ENCODE results near the gene SMIM29. TPM values are rescaled to one million over a fixed set of nuclear protein-coding genes. Genes with fewer than 3 reads are reported as not detected.

SMIM29 gene
- total RNA-seq, 1 experiment from 2014 or later: 12.0 TPM

- no peak for DNase-seq
- H3K27me3 ChIP-seq: no peaks in the 10 kb centered on the region
- no peak overlapping the region for H3K4me3 ChIP-seq
These were observed 12.7 kb downstream of the SMIM29 start for GRCh38 chr6:34236131-34236442.

GRCh38 chr6:34235307-34236130 lies 13.3 kb downstream of the SMIM29 start:
- Histone ChIP-seq H3K27me3 (no peaks in the 10 kb centered on the region), H3K9me3 (no peaks in the 10 kb centered on the region), H3K4me3 (no peak overlapping the region), H3K36me3 (no peaks in the 10 kb centered on the region; the same call in 1 of the 2 replicates)
- no peak for DNase-seq

More at GRCh38 chr6:34236131-34236442, 12.7 kb downstream of the SMIM29 start:
- peaks cover under 1% of the 10 kb centered on the region; the same call in 1 of the 2 replicates for H3K36me3 ChIP-seq
- no peaks in the 10 kb centered on the region for H3K9me3 ChIP-seq

GRCh38 chr6:34234667-34235306 lies 14.0 kb downstream of the SMIM29 start:
- DNase-seq: no peak
- no peaks in the 10 kb centered on the region for H3K27me3 ChIP-seq
- no peak overlapping the region for H3K4me3 ChIP-seq
- no peaks in the 10 kb centered on the region for H3K9me3 ChIP-seq
- no peaks in the 10 kb centered on the region for H3K36me3 ChIP-seq

GRCh38 chr6:34233867-34234266 lies 14.9 kb downstream of the SMIM29 start:
- Histone ChIP-seq H3K4me3 (no peak overlapping the region), H3K27me3 (no peaks in the 10 kb centered on the region), H3K36me3 (no peaks in the 10 kb centered on the region), H3K9me3 (no peaks in the 10 kb centered on the region)
- no peak for DNase-seq

- no peaks in the 10 kb centered on the region for H3K27me3 ChIP-seq
- H3K36me3 ChIP-seq: no peaks in the 10 kb centered on the region
- no peaks in the 10 kb centered on the region for H3K9me3 ChIP-seq
- DNase-seq: peak; percentile 75
- H3K4me3 ChIP-seq: no peak overlapping the region
These were observed 15.9 kb downstream of the SMIM29 start for GRCh38 chr6:34232901-34233300.

GRCh38 chr6:34231566-34232336 lies 17.1 kb downstream of the SMIM29 start:
- H3K9me3 ChIP-seq: no peaks in the 10 kb centered on the region
- no peaks in the 10 kb centered on the region for H3K27me3 ChIP-seq
- no peak overlapping the region for H3K4me3 ChIP-seq
- H3K36me3 ChIP-seq: no peaks in the 10 kb centered on the region
- no peak for DNase-seq

GRCh38 chr6:34230653-34231371 lies 18.0 kb downstream of the SMIM29 start:
- H3K36me3 ChIP-seq: no peaks in the 10 kb centered on the region
- H3K9me3 ChIP-seq: no peaks in the 10 kb centered on the region
- H3K4me3 ChIP-seq: no peak overlapping the region
- no peak for DNase-seq
- H3K27me3 ChIP-seq: no peaks in the 10 kb centered on the region

GRCh38 chr6:34229877-34230276 lies 18.9 kb downstream of the SMIM29 start:
- Histone ChIP-seq H3K27me3 (no peaks in the 10 kb centered on the region), H3K36me3 (no peaks in the 10 kb centered on the region), H3K4me3 (no peak overlapping the region), H3K9me3 (no peaks in the 10 kb centered on the region)
- DNase-seq: no peak

GRCh38 chr6:34227761-34228421 lies 20.9 kb downstream of the SMIM29 start:
- Histone ChIP-seq H3K36me3 (no peaks in the 10 kb centered on the region), H3K9me3 (no peaks in the 10 kb centered on the region)
- DNase-seq: peak; percentile 32

GRCh38 chr6:34226731-34227586 lies 21.8 kb downstream of the SMIM29 start:
- H3K36me3 ChIP-seq: no peaks in the 10 kb centered on the region
- no peak for DNase-seq
- H3K27me3 ChIP-seq: no peaks in the 10 kb centered on the region
- H3K4me3 ChIP-seq: no peak overlapping the region
- no peaks in the 10 kb centered on the region for H3K9me3 ChIP-seq

More at GRCh38 chr6:34227761-34228421, 20.9 kb downstream of the SMIM29 start:
- H3K4me3 ChIP-seq: no peak overlapping the region
- no peaks in the 10 kb centered on the region for H3K27me3 ChIP-seq

GRCh38 chr6:34226066-34226465 lies 22.7 kb downstream of the SMIM29 start:
- no peaks in the 10 kb centered on the region for H3K36me3 ChIP-seq
- DNase-seq: no peak
- H3K9me3 ChIP-seq: no peaks in the 10 kb centered on the region
- H3K27me3 ChIP-seq: no peaks in the 10 kb centered on the region
- no peak overlapping the region for H3K4me3 ChIP-seq

- Histone ChIP-seq H3K27me3 (no peaks in the 10 kb centered on the region), H3K36me3 (no peaks in the 10 kb centered on the region), H3K4me3 (no peak overlapping the region), H3K9me3 (no peaks in the 10 kb centered on the region)
- DNase-seq: no peak
These were observed 23.3 kb downstream of the SMIM29 start for GRCh38 chr6:34225551-34225950.

- H3K9me3 ChIP-seq: no peaks in the 10 kb centered on the region
- DNase-seq: peak; percentile 87
- H3K4me3 ChIP-seq: peak overlapping the region; percentile 48
- H3K36me3 ChIP-seq: no peaks in the 10 kb centered on the region
- H3K27me3 ChIP-seq: no peaks in the 10 kb centered on the region
These were observed 24.6 kb downstream of the SMIM29 start for GRCh38 chr6:34223956-34224940.

GRCh38 chr6:34223381-34223955 lies 25.3 kb downstream of the SMIM29 start:
- Histone ChIP-seq H3K9me3 (no peaks in the 10 kb centered on the region), H3K27me3 (no peaks in the 10 kb centered on the region), H3K4me3 (no peak overlapping the region), H3K36me3 (no peaks in the 10 kb centered on the region)
- DNase-seq: no peak
